ENCODE data around the gene ZFP91.

Gene ZFP91

GRCh38 chr11:58582437-58582836 lies 3.6 kb downstream of the ZFP91 start:
- no peak for DNase-seq

- DNase-seq, result no peak
These were observed 8.1 kb downstream of the ZFP91 start for GRCh38 chr11:58586998-58587397.

- no peak for DNase-seq
These were observed 12.8 kb downstream of the ZFP91 start for GRCh38 chr11:58591659-58592058.

GRCh38 chr11:58592760-58593472 lies 14.1 kb downstream of the ZFP91 start:
- DNase-seq, result peak; percentile 65 to 68

- no peak for DNase-seq
These were observed 16.0 kb downstream of the ZFP91 start for GRCh38 chr11:58594826-58595225.

- DNase-seq, result no peak
These were observed 17.8 kb downstream of the ZFP91 start for GRCh38 chr11:58596621-58597020.

GRCh38 chr11:58597486-58598144 lies 18.8 kb downstream of the ZFP91 start:
- no peak for DNase-seq

GRCh38 chr11:58600510-58600909 lies 21.6 kb downstream of the ZFP91 start:
- no peak for DNase-seq

- no peak for DNase-seq
These were observed 28.3 kb downstream of the ZFP91 start for GRCh38 chr11:58606930-58607714.

GRCh38 chr11:58608331-58608730 lies 29.5 kb downstream of the ZFP91 start:
- no peak for DNase-seq

GRCh38 chr11:58609723-58610122 lies 30.9 kb downstream of the ZFP91 start:
- DNase-seq, result no peak

- no peak for DNase-seq
These were observed 34.4 kb downstream of the ZFP91 start for GRCh38 chr11:58613228-58613627.

GRCh38 chr11:58615559-58615958 lies 36.7 kb downstream of the ZFP91 start:
- no peak for DNase-seq

GRCh38 chr11:58616594-58616993 lies 37.7 kb downstream of the ZFP91 start:
- DNase-seq, result no peak

- no peak for DNase-seq
These were observed 39.2 kb downstream of the ZFP91 start for GRCh38 chr11:58617976-58618557.

GRCh38 chr11:58621586-58622262 lies 42.9 kb downstream of the ZFP91 start:
- DNase-seq, result no peak

- no peak for DNase-seq
These were observed 43.5 kb downstream of the ZFP91 start, which contains the start of gene CNTF for GRCh38 chr11:58622344-58622743. Gene CNTF (plus strand): TSS chr11:58622665. CDS start chr11:58622753, 88 bp downstream.

GRCh38 chr11:58625086-58625485 lies 46.2 kb downstream of the ZFP91 start:
- DNase-seq, result no peak

- no peak for DNase-seq
These were observed 47.1 kb downstream of the ZFP91 start for GRCh38 chr11:58625826-58626460.

GRCh38 chr11:58626934-58627483 lies 48.1 kb downstream of the ZFP91 start:
- no peak for DNase-seq

- no peak for DNase-seq
These were observed 49.6 kb downstream of the ZFP91 start for GRCh38 chr11:58628446-58628845.

GRCh38 chr11:58629857-58630256 lies 51.0 kb downstream of the ZFP91 start:
- no peak for DNase-seq

Data from activated T-cell treated with anti-CD3 and anti-CD28 coated beads, Interleukin-2, amount 50 U/mL, for 48 hours (primary cell).